RWPE2 (cell line): ENCODE results near the gene TOGARAM1.

ENCODE experiments used
- ATAC-seq: fragments of 200-7000 bp; cut with Tn5 transposase; 3 replicates; pipeline ENCODE4 v1.9.1; 2021; ENCODE audit warnings: low read depth
- DNase-seq: peaks from one replicate; pipeline ENCODE4 v3.0.0-alpha.2; 2020; ENCODE audit warnings: low spot score
- H3K27ac ChIP-seq: fragments of 450-650 bp; 2 replicates; pipeline ENCODE4 v1.5.1; 2017; ENCODE audit warnings: mild to moderate bottlenecking; ENCODE audit not compliant: poor library complexity, severe bottlenecking
- H3K27me3 ChIP-seq: fragments of 250-450 bp; sonication (Bioruptor Pico); 2 replicates; pipeline ENCODE4 v1.5.1; 2021; ENCODE audit warnings: mild to moderate bottlenecking, moderate library complexity; ENCODE audit not compliant: insufficient read depth, poor library complexity, severe bottlenecking
- H3K36me3 ChIP-seq: fragments of 250-450 bp; sonication (Bioruptor Pico); 2 replicates; pipeline ENCODE4 v1.5.1; 2020; ENCODE audit warnings: low read depth, mild to moderate bottlenecking, moderate library complexity
- H3K4me1 ChIP-seq: fragments of 250-450 bp; sonication (Bioruptor Pico); 2 replicates; pipeline ENCODE4 v1.5.1; 2021; ENCODE audit warnings: mild to moderate bottlenecking, moderate library complexity; ENCODE audit not compliant: insufficient read depth, poor library complexity, severe bottlenecking
- H3K4me3 ChIP-seq: fragments of 250-450 bp; sonication (Bioruptor Pico); 2 replicates; pipeline ENCODE4 v1.5.1; 2021; ENCODE audit warnings: mild to moderate bottlenecking, moderate library complexity; ENCODE audit not compliant: severe bottlenecking
- H3K9me3 ChIP-seq: fragments of 250-450 bp; sonication (Bioruptor Pico); 2 replicates; pipeline ENCODE4 v1.5.1; 2021; ENCODE audit warnings: mild to moderate bottlenecking, moderate library complexity; ENCODE audit not compliant: severe bottlenecking
- TF ChIP-seq, protein P1 (sequence below): fragments of 450-650 bp; IDR thresholded peaks from one replicate; pipeline ENCODE4 v1.5.1; 2017; ENCODE audit warnings: mild to moderate bottlenecking, moderate library complexity; ENCODE audit not compliant: poor library complexity, severe bottlenecking

The TOGARAM1 gene

DNA sequence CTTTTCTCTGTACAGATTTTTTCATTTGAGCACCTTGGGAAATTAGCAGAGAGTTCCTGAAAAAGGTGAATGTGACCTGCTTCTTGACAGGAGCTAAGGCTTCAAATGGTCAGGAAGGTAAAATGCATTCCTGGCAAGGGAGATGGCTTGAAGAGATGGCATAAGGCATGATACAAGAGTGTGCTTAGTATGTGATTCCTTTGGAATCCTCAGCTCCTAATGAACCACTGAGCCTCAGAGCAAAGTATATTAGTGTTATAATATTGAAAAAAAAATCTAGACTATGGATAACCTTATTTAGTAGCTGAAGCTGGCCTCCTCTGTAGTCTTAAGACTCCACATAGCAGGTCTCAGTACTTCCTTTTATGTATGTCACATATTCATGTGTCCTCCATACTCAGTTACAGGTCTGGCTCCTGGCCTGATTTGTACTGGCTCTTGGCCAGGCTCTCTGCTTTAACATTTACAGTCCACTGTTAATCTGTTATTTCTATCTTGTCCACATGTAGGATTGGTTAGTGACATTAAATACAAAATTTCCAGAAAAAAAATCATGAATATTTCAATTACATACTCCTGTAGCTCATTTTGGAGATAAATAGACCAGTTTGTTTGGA, 17.9 kb downstream of the TOGARAM1 start:
- H3K27me3 ChIP-seq, result no peaks in the 10 kb centered on the region
- no peak overlapping the region for H3K4me3 ChIP-seq
- DNase-seq, result no peak
- no peaks in the 10 kb centered on the region for H3K36me3 ChIP-seq
- no peaks in the 10 kb centered on the region for H3K4me1 ChIP-seq
- ATAC-seq, result no peak
- no peak overlapping the region for H3K27ac ChIP-seq
- TF ChIP-seq, protein P1, sequence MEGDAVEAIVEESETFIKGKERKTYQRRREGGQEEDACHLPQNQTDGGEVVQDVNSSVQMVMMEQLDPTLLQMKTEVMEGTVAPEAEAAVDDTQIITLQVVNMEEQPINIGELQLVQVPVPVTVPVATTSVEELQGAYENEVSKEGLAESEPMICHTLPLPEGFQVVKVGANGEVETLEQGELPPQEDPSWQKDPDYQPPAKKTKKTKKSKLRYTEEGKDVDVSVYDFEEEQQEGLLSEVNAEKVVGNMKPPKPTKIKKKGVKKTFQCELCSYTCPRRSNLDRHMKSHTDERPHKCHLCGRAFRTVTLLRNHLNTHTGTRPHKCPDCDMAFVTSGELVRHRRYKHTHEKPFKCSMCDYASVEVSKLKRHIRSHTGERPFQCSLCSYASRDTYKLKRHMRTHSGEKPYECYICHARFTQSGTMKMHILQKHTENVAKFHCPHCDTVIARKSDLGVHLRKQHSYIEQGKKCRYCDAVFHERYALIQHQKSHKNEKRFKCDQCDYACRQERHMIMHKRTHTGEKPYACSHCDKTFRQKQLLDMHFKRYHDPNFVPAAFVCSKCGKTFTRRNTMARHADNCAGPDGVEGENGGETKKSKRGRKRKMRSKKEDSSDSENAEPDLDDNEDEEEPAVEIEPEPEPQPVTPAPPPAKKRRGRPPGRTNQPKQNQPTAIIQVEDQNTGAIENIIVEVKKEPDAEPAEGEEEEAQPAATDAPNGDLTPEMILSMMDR, result no peak
- no peaks in the 10 kb centered on the region for H3K9me3 ChIP-seq

- DNase-seq (no peak), ATAC-seq (no peak)
- no peaks in the 10 kb centered on the region for H3K4me1 ChIP-seq
- no peaks in the 10 kb centered on the region for H3K27me3 ChIP-seq
- H3K4me3 ChIP-seq, result no peak overlapping the region
- no peaks in the 10 kb centered on the region for H3K9me3 ChIP-seq
- H3K27ac ChIP-seq, result no peak overlapping the region
- no peaks in the 10 kb centered on the region for H3K36me3 ChIP-seq
- TF ChIP-seq, protein P1, result no peak
Measured at GRCh38 chr14:44981198-44981597, 19.2 kb downstream of the TOGARAM1 start.

GRCh38 chr14:44982594-44982993, 20.6 kb downstream of the TOGARAM1 start:
- H3K36me3 ChIP-seq, result peaks cover 3% of the 10 kb centered on the region; the same call in 1 of the 2 replicates
- no peaks in the 10 kb centered on the region for H3K4me1 ChIP-seq
- H3K27ac ChIP-seq, result no peak overlapping the region
- no peaks in the 10 kb centered on the region for H3K27me3 ChIP-seq
- H3K9me3 ChIP-seq, result no peaks in the 10 kb centered on the region
- DNase-seq (no peak), ATAC-seq (no peak)
- TF ChIP-seq, protein P1, result no peak
- H3K4me3 ChIP-seq, result no peak overlapping the region

DNA sequence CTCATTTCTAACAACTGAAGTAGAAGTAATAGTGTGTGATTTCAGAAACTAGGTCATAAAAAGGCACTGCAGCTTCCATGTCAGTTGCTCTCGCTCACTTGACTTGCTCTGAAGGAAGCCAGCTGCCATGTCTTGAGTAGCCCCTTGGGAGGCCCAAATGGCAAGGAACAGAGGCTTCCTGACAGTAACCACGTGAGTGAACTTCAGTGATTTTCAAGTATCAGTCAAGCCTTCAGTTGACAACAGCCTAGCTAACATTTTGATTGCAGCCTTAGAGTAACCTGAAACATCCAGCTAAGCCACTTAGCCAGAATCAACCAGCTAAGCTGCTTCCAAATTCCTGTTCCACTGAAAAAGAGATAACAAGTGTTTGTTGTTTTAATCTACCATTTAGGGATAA, 26.7 kb downstream of the TOGARAM1 start:
- no peak for ATAC-seq
- TF ChIP-seq, protein P1, result no peak
- H3K4me1 ChIP-seq, result no peaks in the 10 kb centered on the region
- H3K36me3 ChIP-seq, result peaks cover 6% of the 10 kb centered on the region; the same call in 1 of the 2 replicates
- no peak overlapping the region for H3K27ac ChIP-seq
- H3K9me3 ChIP-seq, result no peaks in the 10 kb centered on the region
- DNase-seq, result no peak
- no peak overlapping the region for H3K4me3 ChIP-seq
- no peaks in the 10 kb centered on the region for H3K27me3 ChIP-seq
